ENCODE results near the gene LRFN3.

Gene LRFN3

DNA sequence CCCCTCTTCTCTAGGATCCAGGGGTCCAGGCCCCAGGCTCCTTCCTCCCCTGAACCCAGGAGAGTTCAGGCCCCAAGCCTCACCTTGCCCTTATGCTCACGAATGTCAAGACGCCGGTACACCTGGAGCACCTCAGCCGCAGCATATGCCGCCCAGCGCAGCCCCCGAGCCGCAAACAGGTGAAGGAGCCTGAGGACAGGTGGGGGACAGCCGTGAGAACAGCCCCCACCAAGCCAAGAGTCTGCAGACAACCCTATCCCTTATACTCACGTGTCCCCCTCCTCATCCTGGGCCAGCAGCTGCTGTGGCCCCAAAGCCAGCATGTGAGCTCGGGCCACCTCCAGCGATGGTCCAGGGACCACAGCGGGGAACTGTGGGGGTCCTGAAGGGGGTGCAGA is 39.5 kb upstream of the LRFN3 start:
- no peak for ATAC-seq
- no peak for TF ChIP-seq ZNF565 (CRISPR knock-in tag; conservative IDR thresholded peaks at IDR 0.05; ENCODE audit: low read depth)
- TF ChIP-seq SNAI2 (CRISPR knock-in tag; IDR thresholded peaks at IDR 0.05), result no peak
- no peak for TF ChIP-seq PPARA (CRISPR knock-in tag; IDR thresholded peaks at IDR 0.05; ENCODE audit: borderline replicate concordance)
- TF ChIP-seq RARB (CRISPR knock-in tag; IDR thresholded peaks at IDR 0.05), result no peak
- no peak for TF ChIP-seq TCF4 (CRISPR knock-in tag; IDR thresholded peaks at IDR 0.05; ENCODE audit: borderline replicate concordance)
- no peak for TF ChIP-seq ARNTL (CRISPR knock-in tag; IDR thresholded peaks at IDR 0.05; ENCODE audit: borderline replicate concordance, low read depth)
- no peak for TF ChIP-seq ZNF8 (CRISPR knock-in tag; IDR thresholded peaks at IDR 0.05)
- TF ChIP-seq ZFP3 (CRISPR knock-in tag; IDR thresholded peaks at IDR 0.05), result no peak
- no peak for TF ChIP-seq CSRNP3 (CRISPR knock-in tag; IDR thresholded peaks at IDR 0.05)
- no peak for TF ChIP-seq ZFP30 (CRISPR knock-in tag; IDR thresholded peaks at IDR 0.05)
- TF ChIP-seq CREB5 (CRISPR knock-in tag; IDR thresholded peaks at IDR 0.05; ENCODE audit: low read depth), result no peak
- no peak for TF ChIP-seq PATZ1 (CRISPR knock-in tag; IDR thresholded peaks at IDR 0.05; ENCODE audit: borderline replicate concordance)
- no peak for TF ChIP-seq TOX (CRISPR knock-in tag; IDR thresholded peaks at IDR 0.05; ENCODE audit: borderline replicate concordance)
- TF ChIP-seq ISL1 (CRISPR knock-in tag; IDR thresholded peaks at IDR 0.05), result no peak
- no peak for TF ChIP-seq TSHZ2 (CRISPR knock-in tag; IDR thresholded peaks at IDR 0.05)
- TF ChIP-seq CSDC2 (CRISPR knock-in tag; IDR thresholded peaks at IDR 0.05), result no peak
- TF ChIP-seq ZNF70 (CRISPR knock-in tag; IDR thresholded peaks at IDR 0.05), result no peak
- TF ChIP-seq OSR1 (CRISPR knock-in tag; IDR thresholded peaks at IDR 0.05), result no peak

GRCh38 chr19:35897706-35898451 is 38.3 kb upstream of the LRFN3 start:
- TF ChIP-seq PPARA (CRISPR knock-in tag; IDR thresholded peaks at IDR 0.05; ENCODE audit: borderline replicate concordance), result no peak
- no peak for TF ChIP-seq TCF4 (CRISPR knock-in tag; IDR thresholded peaks at IDR 0.05; ENCODE audit: borderline replicate concordance)
- no peak for TF ChIP-seq GLIS3 (CRISPR knock-in tag; IDR thresholded peaks at IDR 0.05)
- no peak for TF ChIP-seq ZC3H10 (CRISPR knock-in tag; IDR thresholded peaks at IDR 0.05)
- no peak for TF ChIP-seq RARB (CRISPR knock-in tag; IDR thresholded peaks at IDR 0.05)
- TF ChIP-seq ESRRG (CRISPR knock-in tag; IDR thresholded peaks at IDR 0.05), result no peak
- TF ChIP-seq ZFP3 (CRISPR knock-in tag; IDR thresholded peaks at IDR 0.05), result no peak
- no peak for TF ChIP-seq OSR1 (CRISPR knock-in tag; IDR thresholded peaks at IDR 0.05)
- TF ChIP-seq, protein P1, sequence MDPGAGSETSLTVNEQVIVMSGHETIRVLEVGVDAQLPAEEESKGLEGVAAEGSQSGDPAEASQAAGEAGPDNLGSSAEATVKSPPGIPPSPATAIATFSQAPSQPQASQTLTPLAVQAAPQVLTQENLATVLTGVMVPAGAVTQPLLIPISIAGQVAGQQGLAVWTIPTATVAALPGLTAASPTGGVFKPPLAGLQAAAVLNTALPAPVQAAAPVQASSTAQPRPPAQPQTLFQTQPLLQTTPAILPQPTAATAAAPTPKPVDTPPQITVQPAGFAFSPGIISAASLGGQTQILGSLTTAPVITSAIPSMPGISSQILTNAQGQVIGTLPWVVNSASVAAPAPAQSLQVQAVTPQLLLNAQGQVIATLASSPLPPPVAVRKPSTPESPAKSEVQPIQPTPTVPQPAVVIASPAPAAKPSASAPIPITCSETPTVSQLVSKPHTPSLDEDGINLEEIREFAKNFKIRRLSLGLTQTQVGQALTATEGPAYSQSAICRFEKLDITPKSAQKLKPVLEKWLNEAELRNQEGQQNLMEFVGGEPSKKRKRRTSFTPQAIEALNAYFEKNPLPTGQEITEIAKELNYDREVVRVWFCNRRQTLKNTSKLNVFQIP (CRISPR knock-in tag; IDR thresholded peaks at IDR 0.05; ENCODE audit: borderline replicate concordance, low read depth), result no peak
- no peak for TF ChIP-seq ISL1 (CRISPR knock-in tag; IDR thresholded peaks at IDR 0.05)
- TF ChIP-seq CSRNP3 (CRISPR knock-in tag; IDR thresholded peaks at IDR 0.05), result no peak
- no peak for TF ChIP-seq ZNF8 (CRISPR knock-in tag; IDR thresholded peaks at IDR 0.05)
- TF ChIP-seq CREB5 (CRISPR knock-in tag; IDR thresholded peaks at IDR 0.05; ENCODE audit: low read depth), result no peak
- no peak for TF ChIP-seq BACH2 (CRISPR knock-in tag; IDR thresholded peaks at IDR 0.05; ENCODE audit: borderline replicate concordance)
- no peak for TF ChIP-seq ZFP30 (CRISPR knock-in tag; IDR thresholded peaks at IDR 0.05)
- ATAC-seq, result no peak

Data from SK-N-SH treated with all-trans-retinoic acid at 6 μM for 48 hours (cell line).